WTC11 (cell line): ENCODE data around the gene DTHD1. TPM values are rescaled to one million over a fixed set of nuclear protein-coding genes. Genes with fewer than 3 reads are reported as not detected.

Experiments
- ATAC-seq: fragments of 200-7000 bp; cut with Tn5 transposase; 2 replicates; pipeline ENCODE4 v1.10.0; 2021; ENCODE audit warnings: mild to moderate bottlenecking, moderate library complexity
- CTCF ChIA-PET: fragments of 300-600 bp; sonication (Branson Sonifier 250); formaldehyde crosslinking; loops from one replicate; lab custom pipeline; 2021; ENCODE audit warnings: antibody characterized with exemption; lab: Charles Lee
- POLR2A ChIA-PET: fragments of 350-600 bp; sonication (Branson Sonifier 250); formaldehyde crosslinking; loops from one replicate; lab custom pipeline; 2021; ENCODE audit warnings: antibody characterized with exemption; lab: Charles Lee
- DNase-seq: peaks from one replicate; pipeline ENCODE4 v3.0.0; 2021; ENCODE audit warnings: low spot score
- H3K27ac Mint-ChIP-seq: 2 replicates; pipeline ENCODE4 v1.8.0; 2021; ENCODE audit warnings: mixed read lengths
- H3K27me3 Mint-ChIP-seq: 2 replicates; pipeline ENCODE4 v1.8.0; 2021; ENCODE audit warnings: low read depth, mild to moderate bottlenecking, moderate library complexity, mixed read lengths
- H3K36me3 Mint-ChIP-seq: 2 replicates; pipeline ENCODE4 v1.8.0; 2021; ENCODE audit warnings: mixed read lengths
- H3K4me1 Mint-ChIP-seq: 2 replicates; pipeline ENCODE4 v1.8.0; 2022; ENCODE audit warnings: mixed read lengths
- H3K4me3 Mint-ChIP-seq: 2 replicates; pipeline ENCODE4 v1.8.0; 2021; ENCODE audit warnings: mild to moderate bottlenecking, moderate library complexity, mixed read lengths
- H3K9me3 Mint-ChIP-seq: 2 replicates; pipeline ENCODE4 v1.8.0; 2021; ENCODE audit warnings: mixed read lengths
- E2F1 ChIP-seq: sonication (generic); formaldehyde crosslinking; IDR thresholded peaks from 2 replicates; pipeline ENCODE4 v1.8.0; 2022; ENCODE audit warnings: mild to moderate bottlenecking, missing genetic modification reagents
- EMX1 ChIP-seq: fragments of 250-450 bp; sonication (Bioruptor Pico); IDR thresholded peaks from 2 replicates; pipeline ENCODE4 v1.8.0; 2021; ENCODE audit warnings: mild to moderate bottlenecking
- ERG ChIP-seq: fragments of 250-450 bp; sonication (Bioruptor Pico); IDR thresholded peaks from 2 replicates; pipeline ENCODE4 v1.8.0; 2021; ENCODE audit warnings: mild to moderate bottlenecking
- FOXP1 ChIP-seq: sonication (generic); formaldehyde crosslinking; IDR thresholded peaks from 2 replicates; pipeline ENCODE4 v1.8.0; 2022; ENCODE audit warnings: missing genetic modification reagents, mild to moderate bottlenecking, moderate library complexity, borderline replicate concordance
- FOXP4 ChIP-seq: sonication (generic); formaldehyde crosslinking; IDR thresholded peaks from 2 replicates; pipeline ENCODE4 v1.8.0; 2022; ENCODE audit warnings: mild to moderate bottlenecking, missing genetic modification reagents
- GTF2I ChIP-seq: fragments of 250-450 bp; sonication (Bioruptor Pico); conservative IDR thresholded peaks from 2 replicates; pipeline ENCODE4 v1.4.0; 2021; ENCODE audit warnings: mild to moderate bottlenecking
- IRF2 ChIP-seq: sonication (generic); formaldehyde crosslinking; IDR thresholded peaks from 2 replicates; pipeline ENCODE4 v1.8.0; 2022; ENCODE audit warnings: low read depth, missing genetic modification reagents, borderline replicate concordance
- JAZF1 ChIP-seq: fragments of 250-450 bp; sonication (Bioruptor Pico); IDR thresholded peaks from 2 replicates; pipeline ENCODE4 v1.9.0; 2021; ENCODE audit warnings: moderate library complexity, mild to moderate bottlenecking, inconsistent platforms
- NFATC4 ChIP-seq: fragments of 250-450 bp; sonication (Bioruptor Pico); IDR thresholded peaks from 2 replicates; pipeline ENCODE4 v1.9.0; 2021; ENCODE audit warnings: mild to moderate bottlenecking
- NR1H2 ChIP-seq: sonication (generic); formaldehyde crosslinking; IDR thresholded peaks from 2 replicates; pipeline ENCODE4 v1.9.0; 2021; ENCODE audit warnings: mild to moderate bottlenecking, moderate library complexity, missing genetic modification reagents
- OVOL2 ChIP-seq: fragments of 250-450 bp; sonication (Bioruptor Pico); IDR thresholded peaks from 2 replicates; pipeline ENCODE4 v1.9.0; 2021; ENCODE audit warnings: mild to moderate bottlenecking, borderline replicate concordance
- RORB ChIP-seq: fragments of 250-450 bp; sonication (Bioruptor Pico); IDR thresholded peaks from 2 replicates; pipeline ENCODE4 v1.9.0; 2021; ENCODE audit warnings: mild to moderate bottlenecking
- SOX15 ChIP-seq: fragments of 250-450 bp; sonication (Bioruptor Pico); IDR thresholded peaks from 2 replicates; pipeline ENCODE4 v1.9.0; 2021; ENCODE audit warnings: mild to moderate bottlenecking
- ZNF263 ChIP-seq: sonication (generic); formaldehyde crosslinking; IDR thresholded peaks from 2 replicates; pipeline ENCODE4 v1.8.1; 2022; ENCODE audit warnings: low read depth, mild to moderate bottlenecking, moderate library complexity, missing genetic modification reagents
- ZNF396 ChIP-seq: fragments of 250-450 bp; sonication (Bioruptor Pico); IDR thresholded peaks from 2 replicates; pipeline ENCODE4 v1.8.0; 2021; ENCODE audit warnings: mild to moderate bottlenecking, moderate library complexity, borderline replicate concordance
- ZSCAN18 ChIP-seq: fragments of 250-450 bp; sonication (Bioruptor Pico); IDR thresholded peaks from 2 replicates; pipeline ENCODE4 v2.1.2; 2022; ENCODE audit warnings: mild to moderate bottlenecking, moderate library complexity
- total RNA-seq: library from RNA; stranded (reverse); gene quantifications from 3 replicates; pipeline ENCODE4 v1.2.3, GENCODE V29; 2021
- TF ChIP-seq, protein P1 (sequence below): sonication (generic); formaldehyde crosslinking; conservative IDR thresholded peaks from 2 replicates; pipeline ENCODE4 v1.8.1; 2022; ENCODE audit warnings: mild to moderate bottlenecking, missing genetic modification reagents
- TF ChIP-seq, protein P2 (sequence below): sonication (generic); formaldehyde crosslinking; IDR thresholded peaks from 2 replicates; pipeline ENCODE4 v1.8.1; 2023; ENCODE audit warnings: mild to moderate bottlenecking, missing genetic modification reagents, moderate library complexity
- TF ChIP-seq, protein P3 (sequence below): sonication (generic); formaldehyde crosslinking; IDR thresholded peaks from 2 replicates; pipeline ENCODE4 v1.8.1; 2022; ENCODE audit warnings: low read depth, missing genetic modification reagents, borderline replicate concordance

Gene DTHD1
- total RNA-seq, 1 experiment from 2014 or later = not detected

GRCh38 chr4:36343501-36344175 lies 62.2 kb downstream of the DTHD1 start (continued):
- TF ChIP-seq E2F1 = no peak
- TF ChIP-seq ZNF396 (CRISPR knock-in tag) = no peak
- TF ChIP-seq, protein P1, sequence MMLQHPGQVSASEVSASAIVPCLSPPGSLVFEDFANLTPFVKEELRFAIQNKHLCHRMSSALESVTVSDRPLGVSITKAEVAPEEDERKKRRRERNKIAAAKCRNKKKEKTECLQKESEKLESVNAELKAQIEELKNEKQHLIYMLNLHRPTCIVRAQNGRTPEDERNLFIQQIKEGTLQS (CRISPR knock-in tag) = no peak
- no peak for TF ChIP-seq IRF2 (CRISPR knock-in tag)

DNA sequence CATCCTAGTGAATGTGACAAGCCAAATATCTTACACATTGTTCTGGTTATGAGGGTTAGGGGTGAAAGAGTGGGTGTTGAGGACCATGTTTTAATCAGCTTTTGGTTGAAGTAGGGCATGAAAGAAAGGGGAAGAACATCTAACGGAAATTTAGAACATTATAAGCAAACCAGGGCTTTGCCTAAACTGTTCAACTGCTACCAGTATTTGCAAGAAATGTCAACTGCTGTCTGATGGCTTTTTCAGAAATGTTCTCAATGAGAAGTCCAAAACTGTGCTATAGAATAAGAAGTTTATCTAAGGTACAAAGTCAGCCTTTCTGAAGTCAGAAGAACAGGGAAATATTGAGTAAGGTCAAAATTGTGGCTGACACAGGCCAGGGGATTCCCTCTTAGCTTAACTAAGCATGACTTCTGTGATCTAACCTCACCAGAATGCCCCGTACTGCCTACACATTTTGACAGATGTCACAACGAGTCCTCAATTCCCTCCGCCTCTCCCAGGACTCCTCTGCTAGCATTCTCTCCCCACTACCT lies 67.1 kb downstream of the DTHD1 start:
- ATAC-seq (no peak), DNase-seq (no peak)
- CTCF ChIA-PET = interaction anchor here (1.3 kb wide), 1 partner anchor 51 kb away, joined by 4 read pairs; no protein-coding TSS in a partner anchor
- POLR2A ChIA-PET = no interaction called here
- no peak for TF ChIP-seq FOXP1 (CRISPR knock-in tag)
- TF ChIP-seq, protein P2, sequence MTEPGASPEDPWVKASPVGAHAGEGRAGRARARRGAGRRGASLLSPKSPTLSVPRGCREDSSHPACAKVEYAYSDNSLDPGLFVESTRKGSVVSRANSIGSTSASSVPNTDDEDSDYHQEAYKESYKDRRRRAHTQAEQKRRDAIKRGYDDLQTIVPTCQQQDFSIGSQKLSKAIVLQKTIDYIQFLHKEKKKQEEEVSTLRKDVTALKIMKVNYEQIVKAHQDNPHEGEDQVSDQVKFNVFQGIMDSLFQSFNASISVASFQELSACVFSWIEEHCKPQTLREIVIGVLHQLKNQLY (CRISPR knock-in tag) = no peak
- TF ChIP-seq OVOL2 = no peak
- TF ChIP-seq, protein P3, sequence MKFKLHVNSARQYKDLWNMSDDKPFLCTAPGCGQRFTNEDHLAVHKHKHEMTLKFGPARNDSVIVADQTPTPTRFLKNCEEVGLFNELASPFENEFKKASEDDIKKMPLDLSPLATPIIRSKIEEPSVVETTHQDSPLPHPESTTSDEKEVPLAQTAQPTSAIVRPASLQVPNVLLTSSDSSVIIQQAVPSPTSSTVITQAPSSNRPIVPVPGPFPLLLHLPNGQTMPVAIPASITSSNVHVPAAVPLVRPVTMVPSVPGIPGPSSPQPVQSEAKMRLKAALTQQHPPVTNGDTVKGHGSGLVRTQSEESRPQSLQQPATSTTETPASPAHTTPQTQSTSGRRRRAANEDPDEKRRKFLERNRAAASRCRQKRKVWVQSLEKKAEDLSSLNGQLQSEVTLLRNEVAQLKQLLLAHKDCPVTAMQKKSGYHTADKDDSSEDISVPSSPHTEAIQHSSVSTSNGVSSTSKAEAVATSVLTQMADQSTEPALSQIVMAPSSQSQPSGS (CRISPR knock-in tag) = no peak
- TF ChIP-seq RORB (CRISPR knock-in tag) = no peak
- no peak for TF ChIP-seq ERG (CRISPR knock-in tag)
- TF ChIP-seq NFATC4 (CRISPR knock-in tag) = no peak
- no peak for TF ChIP-seq ZSCAN18 (CRISPR knock-in tag)
- TF ChIP-seq GTF2I (CRISPR knock-in tag) = no peak
- no peak for TF ChIP-seq FOXP4
- TF ChIP-seq ZNF263 (CRISPR knock-in tag) = no peak
- TF ChIP-seq NR1H2 (CRISPR knock-in tag) = no peak
- no peak for TF ChIP-seq SOX15 (CRISPR knock-in tag)
- TF ChIP-seq EMX1 (CRISPR knock-in tag) = no peak
- TF ChIP-seq JAZF1 = no peak
- TF ChIP-seq ZNF396 (CRISPR knock-in tag) = no peak
- Mint-ChIP-seq H3K4me3 (no peak overlapping the region), H3K36me3 (no peaks in the 10 kb centered on the region), H3K9me3 (no peaks in the 10 kb centered on the region), H3K4me1 (peaks cover 13% of the 10 kb centered on the region), H3K27ac (no peak overlapping the region), H3K27me3 (no peaks in the 10 kb centered on the region)
